ENCODE measurements around the gene ARNT2. TPM values are rescaled to one million over a fixed set of nuclear protein-coding genes. Genes with fewer than 3 reads are reported as not detected.

Gene ARNT2
- total RNA-seq, 1 donor from 2014 or later, result 21.6 TPM

GRCh38 chr15:80599359-80599758 lies 195.2 kb downstream of the ARNT2 start:
- H3K36me3 ChIP-seq (ENCODE audit: control insufficient read depth, insufficient read depth, low read length), result no peaks in the 10 kb centered on the region
- no peak overlapping the region for H3K4me3 ChIP-seq (ENCODE audit: low read depth, low read length)
- no peaks in the 10 kb centered on the region for H3K27me3 ChIP-seq (ENCODE audit: control insufficient read depth, insufficient read depth, low read length)
- TF ChIP-seq CTCF (IDR thresholded peaks at IDR 0.05; ENCODE audit: insufficient read depth, low read length, poor library complexity, severe bottlenecking), result no peak
- no peak for DNase-seq (ENCODE audit: low read depth)

GRCh38 chr15:80600626-80601025 lies 196.4 kb downstream of the ARNT2 start:
- H3K4me3 ChIP-seq (ENCODE audit: low read depth, low read length), result no peak overlapping the region
- no peak for TF ChIP-seq CTCF (IDR thresholded peaks at IDR 0.05; ENCODE audit: insufficient read depth, low read length, poor library complexity, severe bottlenecking)
- no peak for DNase-seq (ENCODE audit: low read depth)
- no peaks in the 10 kb centered on the region for H3K36me3 ChIP-seq (ENCODE audit: control insufficient read depth, insufficient read depth, low read length)
- H3K27me3 ChIP-seq (ENCODE audit: control insufficient read depth, insufficient read depth, low read length), result no peaks in the 10 kb centered on the region

GRCh38 chr15:80601256-80601655 lies 197.1 kb downstream of the ARNT2 start:
- H3K36me3 ChIP-seq (ENCODE audit: control insufficient read depth, insufficient read depth, low read length), result no peaks in the 10 kb centered on the region
- DNase-seq (ENCODE audit: low read depth), result no peak
- no peaks in the 10 kb centered on the region for H3K27me3 ChIP-seq (ENCODE audit: control insufficient read depth, insufficient read depth, low read length)
- no peak for TF ChIP-seq CTCF (IDR thresholded peaks at IDR 0.05; ENCODE audit: insufficient read depth, low read length, poor library complexity, severe bottlenecking)
- no peak overlapping the region for H3K4me3 ChIP-seq (ENCODE audit: low read depth, low read length)

- Histone ChIP-seq H3K27me3 (ENCODE audit: control insufficient read depth, insufficient read depth, low read length) (no peaks in the 10 kb centered on the region), H3K36me3 (ENCODE audit: control insufficient read depth, insufficient read depth, low read length) (no peaks in the 10 kb centered on the region), H3K4me3 (ENCODE audit: low read depth, low read length) (no peak overlapping the region)
- no peak for DNase-seq (ENCODE audit: low read depth)
- TF ChIP-seq CTCF (IDR thresholded peaks at IDR 0.05; ENCODE audit: insufficient read depth, low read length, poor library complexity, severe bottlenecking), result no peak
These were observed 200.7 kb downstream of the ARNT2 start for GRCh38 chr15:80604583-80605575.

- no peak for DNase-seq (ENCODE audit: low read depth)
- TF ChIP-seq CTCF (IDR thresholded peaks at IDR 0.05; ENCODE audit: insufficient read depth, low read length, poor library complexity, severe bottlenecking), result no peak
- Histone ChIP-seq H3K36me3 (ENCODE audit: control insufficient read depth, insufficient read depth, low read length) (no peaks in the 10 kb centered on the region), H3K27me3 (ENCODE audit: control insufficient read depth, insufficient read depth, low read length) (no peaks in the 10 kb centered on the region), H3K4me3 (ENCODE audit: low read depth, low read length) (no peak overlapping the region)
These were observed 201.5 kb downstream of the ARNT2 start for GRCh38 chr15:80605591-80606150.
